NB4 (cell line): ENCODE data around the gene PRR14.

Experiments used
- MYC ChIP-seq: IDR thresholded peaks from 2 replicates; pipeline ENCODE4 v1.6.1; 2011; ENCODE audit warnings: low read depth, low read length
- POLR2A ChIP-seq: IDR thresholded peaks from 2 replicates; pipeline ENCODE4 v1.6.1; 2011; ENCODE audit warnings: mild to moderate bottlenecking; ENCODE audit not compliant: insufficient read length; ENCODE audit errors: extremely low read depth
- TF ChIP-seq, protein P1 (sequence below): IDR thresholded peaks from one replicate; pipeline ENCODE4 v1.5.1; 2012; ENCODE audit warnings: low read depth, low read length
- TF ChIP-seq, protein P2 (sequence below): IDR thresholded peaks from 2 replicates; pipeline ENCODE4 v1.6.1; 2011; ENCODE audit warnings: low read depth, low read length

DNA sequence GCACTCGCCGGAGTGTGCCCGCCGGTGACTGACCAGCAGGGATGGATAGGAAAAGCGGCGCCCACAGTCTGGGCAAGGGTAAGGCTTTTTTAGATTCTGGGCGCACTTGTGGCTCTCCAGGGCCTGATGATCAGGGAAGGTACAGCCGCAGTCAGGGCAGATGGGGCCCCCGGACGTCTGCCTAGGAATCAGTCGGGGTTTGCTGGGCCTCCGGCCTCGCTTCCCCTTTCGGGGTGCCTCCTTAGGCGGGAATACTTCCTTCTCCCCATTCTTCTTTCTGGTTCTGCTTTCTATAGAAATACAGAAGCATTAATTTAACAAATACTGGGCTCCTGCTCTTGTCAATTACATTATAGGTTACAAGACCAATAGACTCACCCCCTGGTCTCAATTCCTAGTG lies 45.6 kb upstream of the PRR14 start:
- TF ChIP-seq, protein P1, sequence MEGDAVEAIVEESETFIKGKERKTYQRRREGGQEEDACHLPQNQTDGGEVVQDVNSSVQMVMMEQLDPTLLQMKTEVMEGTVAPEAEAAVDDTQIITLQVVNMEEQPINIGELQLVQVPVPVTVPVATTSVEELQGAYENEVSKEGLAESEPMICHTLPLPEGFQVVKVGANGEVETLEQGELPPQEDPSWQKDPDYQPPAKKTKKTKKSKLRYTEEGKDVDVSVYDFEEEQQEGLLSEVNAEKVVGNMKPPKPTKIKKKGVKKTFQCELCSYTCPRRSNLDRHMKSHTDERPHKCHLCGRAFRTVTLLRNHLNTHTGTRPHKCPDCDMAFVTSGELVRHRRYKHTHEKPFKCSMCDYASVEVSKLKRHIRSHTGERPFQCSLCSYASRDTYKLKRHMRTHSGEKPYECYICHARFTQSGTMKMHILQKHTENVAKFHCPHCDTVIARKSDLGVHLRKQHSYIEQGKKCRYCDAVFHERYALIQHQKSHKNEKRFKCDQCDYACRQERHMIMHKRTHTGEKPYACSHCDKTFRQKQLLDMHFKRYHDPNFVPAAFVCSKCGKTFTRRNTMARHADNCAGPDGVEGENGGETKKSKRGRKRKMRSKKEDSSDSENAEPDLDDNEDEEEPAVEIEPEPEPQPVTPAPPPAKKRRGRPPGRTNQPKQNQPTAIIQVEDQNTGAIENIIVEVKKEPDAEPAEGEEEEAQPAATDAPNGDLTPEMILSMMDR: no peak
- TF ChIP-seq POLR2A (no peak), MYC (no peak)
- TF ChIP-seq, protein P2, sequence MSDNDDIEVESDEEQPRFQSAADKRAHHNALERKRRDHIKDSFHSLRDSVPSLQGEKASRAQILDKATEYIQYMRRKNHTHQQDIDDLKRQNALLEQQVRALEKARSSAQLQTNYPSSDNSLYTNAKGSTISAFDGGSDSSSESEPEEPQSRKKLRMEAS: no peak
